HepG2 (cell line): Measurements from ENCODE around the gene INTS1. TPM values are rescaled to one million over a fixed set of nuclear protein-coding genes. Genes with fewer than 3 reads are reported as not detected.

Experiments
- CCAR2 ChIP-seq: fragments of 200-400 bp; formaldehyde crosslinking; optimal IDR thresholded peaks from 2 replicates; pipeline ENCODE3; 2018; ENCODE audit warnings: low read depth, mild to moderate bottlenecking, low read length, moderate library complexity
- FLYWCH1 ChIP-seq: sonication (generic); formaldehyde crosslinking; IDR thresholded peaks from 2 replicates; pipeline ENCODE4 v1.8.1; 2023; ENCODE audit warnings: mild to moderate bottlenecking, missing genetic modification reagents
- GPBP1L1 ChIP-seq: sonication (generic); formaldehyde crosslinking; IDR thresholded peaks from 2 replicates; pipeline ENCODE4 v1.5.0; 2020; ENCODE audit warnings: mild to moderate bottlenecking, missing genetic modification reagents
- HNRNPUL1 ChIP-seq: fragments of 200-400 bp; formaldehyde crosslinking; IDR thresholded peaks from 2 replicates; pipeline ENCODE4 v1.6.1; 2017; ENCODE audit warnings: low read depth, mild to moderate bottlenecking, low read length, moderate library complexity
- JUNB ChIP-seq: sonication (generic); formaldehyde crosslinking; IDR thresholded peaks from 2 replicates; pipeline ENCODE4 v1.8.0; 2022; ENCODE audit warnings: missing genetic modification reagents, mild to moderate bottlenecking, borderline replicate concordance
- KDM6A ChIP-seq: IDR thresholded peaks from 2 replicates; pipeline ENCODE4 v1.6.1; 2016; ENCODE audit warnings: low read depth
- MAX ChIP-seq: IDR thresholded peaks from 2 replicates; pipeline ENCODE4 v1.6.1; 2012; ENCODE audit warnings: inconsistent platforms
- MED1 ChIP-seq: sonication (generic); formaldehyde crosslinking; IDR thresholded peaks from 2 replicates; pipeline ENCODE4 v1.4.0; 2020; ENCODE audit warnings: missing genetic modification reagents
- MED8 ChIP-seq: sonication (generic); formaldehyde crosslinking; IDR thresholded peaks from 2 replicates; pipeline ENCODE4 v1.8.1; 2023; ENCODE audit warnings: mild to moderate bottlenecking, missing genetic modification reagents; ENCODE audit not compliant: insufficient replicate concordance
- MTA1 ChIP-seq: sonication (generic); formaldehyde crosslinking; IDR thresholded peaks from 2 replicates; pipeline ENCODE4 v1.4.0; 2020; ENCODE audit warnings: missing genetic modification reagents, mild to moderate bottlenecking, borderline replicate concordance
- MYPOP ChIP-seq: sonication (generic); formaldehyde crosslinking; IDR thresholded peaks from 2 replicates; pipeline ENCODE4 v1.8.1; 2023; ENCODE audit warnings: mild to moderate bottlenecking, moderate library complexity, missing genetic modification reagents
- PBX2 ChIP-seq: IDR thresholded peaks from 2 replicates; pipeline ENCODE4 v1.6.1; 2016; ENCODE audit warnings: control low read depth
- RARA ChIP-seq: IDR thresholded peaks from 2 replicates; pipeline ENCODE4 v1.6.1; 2016; ENCODE audit warnings: missing genetic modification reagents, missing compliant biosample characterization
- RBM22 ChIP-seq: fragments of 200-400 bp; formaldehyde crosslinking; optimal IDR thresholded peaks from 2 replicates; pipeline ENCODE3; 2017; ENCODE audit warnings: mild to moderate bottlenecking, low read length, moderate library complexity
- TAF1 ChIP-seq: sonication (generic); formaldehyde crosslinking; IDR thresholded peaks from 2 replicates; pipeline ENCODE4 v1.4.0; 2020; ENCODE audit warnings: missing genetic modification reagents
- TBX2 ChIP-seq: sonication (generic); formaldehyde crosslinking; IDR thresholded peaks from 2 replicates; pipeline ENCODE4 v1.5.0; 2020; ENCODE audit warnings: missing genetic modification reagents, mild to moderate bottlenecking, borderline replicate concordance
- TGIF2 ChIP-seq: IDR thresholded peaks from 2 replicates; pipeline ENCODE4 v1.6.1; 2016; ENCODE audit warnings: control low read depth, missing compliant biosample characterization
- U2AF2 ChIP-seq: fragments of 200-400 bp; formaldehyde crosslinking; IDR thresholded peaks from 2 replicates; pipeline ENCODE4 v1.6.1; 2017; ENCODE audit warnings: low read depth, mild to moderate bottlenecking, low read length
- YEATS4 ChIP-seq: sonication (generic); formaldehyde crosslinking; IDR thresholded peaks from 2 replicates; pipeline ENCODE4 v1.4.0; 2020; ENCODE audit warnings: missing genetic modification reagents, borderline replicate concordance
- ZBED4 ChIP-seq: sonication (generic); formaldehyde crosslinking; IDR thresholded peaks from 2 replicates; pipeline ENCODE4 v1.4.0; 2020; ENCODE audit warnings: missing genetic modification reagents, borderline replicate concordance
- ZBTB42 ChIP-seq: sonication (generic); formaldehyde crosslinking; IDR thresholded peaks from 2 replicates; pipeline ENCODE4 v1.5.0; 2020; ENCODE audit warnings: mild to moderate bottlenecking, missing genetic modification reagents
- ZNF484 ChIP-seq: sonication (generic); formaldehyde crosslinking; IDR thresholded peaks from 2 replicates; pipeline ENCODE4 v1.5.1; 2020; ENCODE audit warnings: mild to moderate bottlenecking, low read depth, missing genetic modification reagents, borderline replicate concordance
- ZNF547 ChIP-seq: sonication (generic); formaldehyde crosslinking; IDR thresholded peaks from 2 replicates; pipeline ENCODE4 v1.5.1; 2020; ENCODE audit warnings: mild to moderate bottlenecking, missing genetic modification reagents
- polyA plus RNA-seq, 8 experiments: library from polyadenylated mRNA; depleted of rRNA in 3 of 8; stranded (reverse) in 7 of 8; unstranded in 1 of 8; fragments of >200 nt; fragmentation: Illumina TruSeq in 4 of 8; extraction: Trizol in 4 of 8; gene quantifications; 2 replicates each; pipeline versions ENCODE4 v1.2.1 to v1.2.3, GENCODE V29; 2011 to 2016; ENCODE audit warnings: low read depth in 4 of 8, missing spikeins in 1 of 8, mixed read lengths in 1 of 8; ENCODE audit not compliant: insufficient read depth in 1 of 8
- total RNA-seq, 5 experiments: library from RNA; depleted of rRNA; stranded (reverse); fragments of >200 nt; fragmentation: Illumina TruSeq; extraction: Trizol; gene quantifications; 2 replicates each; pipeline ENCODE4 v1.2.3, GENCODE V29; 2016; ENCODE audit warnings: low read depth in 1 of 5

Gene INTS1
- total and polyA plus RNA-seq, 2 of the 13 experiments (the other 11 are each of a cell fraction or from before 2014, with no cell fraction given) = 13.7 to 29.0 TPM

- TF ChIP-seq ZBED4 (CRISPR knock-in tag) (peak; percentile 96), FLYWCH1 (CRISPR knock-in tag) (no peak), RARA (CRISPR knock-in tag) (peak; percentile 55; the same call in 1 of the 2 replicates), YEATS4 (CRISPR knock-in tag) (no peak), ZNF547 (CRISPR knock-in tag) (no peak; the same call in none of the 2 replicates), MED1 (CRISPR knock-in tag) (peak; percentile 64; the same call in 1 of the 2 replicates), JUNB (CRISPR knock-in tag) (peak; percentile 82), ZNF484 (CRISPR knock-in tag) (no peak), MYPOP (CRISPR knock-in tag) (no peak), GPBP1L1 (CRISPR knock-in tag) (no peak), U2AF2 (no peak), CCAR2 (no peak), MED8 (CRISPR knock-in tag) (no peak), ZBTB42 (CRISPR knock-in tag) (no peak), TBX2 (CRISPR knock-in tag) (peak; percentile 55; the same call in 1 of the 2 replicates), TGIF2 (CRISPR knock-in tag) (no peak; the same call in 1 of the 2 replicates), RBM22 (no peak), HNRNPUL1 (no peak), TAF1 (CRISPR knock-in tag) (no peak), PBX2 (CRISPR knock-in tag) (no peak), MAX (peak; percentile 17; the same call in 1 of the 2 replicates), MTA1 (no peak), KDM6A (CRISPR knock-in tag) (no peak)
Observed at GRCh38 chr7:1532456-1533254, 28.5 kb upstream of the INTS1 start (continued).
